RWPE1 (cell line): ENCODE results near the gene CNN3.

Experiments used
- CTCF ChIA-PET: fragments of 350-600 bp; sonication (Branson Sonifier 250); formaldehyde crosslinking; extraction: SDS; loops from one replicate; lab custom pipeline; 2021; lab: Yijun Ruan, JAX
- POLR2A ChIA-PET: fragments of 400-600 bp; formaldehyde crosslinking; extraction: SDS; loops from one replicate; lab custom pipeline; 2020; ENCODE audit warnings: antibody characterized with exemption; ENCODE audit not compliant: low non-redundant PET; lab: Yijun Ruan, JAX
- DNase-seq: peaks from one replicate; pipeline ENCODE4 v3.0.0; 2012; ENCODE audit warnings: low spot score
- H3K27ac ChIP-seq: fragments of 450-650 bp; 2 replicates; pipeline ENCODE4 v1.5.1; 2017
- CTCF ChIP-seq: fragments of 450-650 bp; conservative IDR thresholded peaks from 2 replicates; pipeline ENCODE4 v1.5.1; 2017; ENCODE audit warnings: low read depth, mild to moderate bottlenecking

The CNN3 gene

GRCh38 chr1:94908965-94909364 is 17.9 kb downstream of the CNN3 start:
- no peak for TF ChIP-seq CTCF
- H3K27ac ChIP-seq: no peak overlapping the region
- no peak for DNase-seq
- ChIA-PET CTCF (interaction anchor here (0.7 to 1.0 kb wide), 2 partner anchors 47 to 55 kb away, joined by 4 read pairs; no protein-coding TSS in a partner anchor), POLR2A (no interaction called here)

- no peak for DNase-seq
- POLR2A ChIA-PET: no interaction called here
- CTCF ChIA-PET: no interaction called here
- no peak overlapping the region for H3K27ac ChIP-seq
- no peak for TF ChIP-seq CTCF
These were observed 18.7 kb downstream of the CNN3 start for GRCh38 chr1:94908190-94908589.

- ChIA-PET POLR2A (no interaction called here), CTCF (no interaction called here)
- H3K27ac ChIP-seq: no peak overlapping the region
- no peak for TF ChIP-seq CTCF
- no peak for DNase-seq
These were observed 19.8 kb downstream of the CNN3 start for GRCh38 chr1:94907136-94907535.

- TF ChIP-seq CTCF: no peak
- no peak overlapping the region for H3K27ac ChIP-seq
- CTCF ChIA-PET: no interaction called here
- DNase-seq: no peak
- POLR2A ChIA-PET: no interaction called here
These were observed 20.5 kb downstream of the CNN3 start for GRCh38 chr1:94906382-94906781.

- TF ChIP-seq CTCF: no peak
- ChIA-PET CTCF (interaction anchor here (0.7 kb wide), 1 partner anchor 194 kb away, joined by 4 read pairs; no protein-coding TSS in a partner anchor), POLR2A (no interaction called here)
- no peak for DNase-seq
- H3K27ac ChIP-seq: no peak overlapping the region
These were observed 21.7 kb downstream of the CNN3 start for GRCh38 chr1:94905207-94905606.

GRCh38 chr1:94903280-94904009 is 23.5 kb downstream of the CNN3 start:
- ChIA-PET POLR2A (no interaction called here), CTCF (interaction anchor here (0.7 to 1.1 kb wide), 2 partner anchors 49 to 140 kb away, joined by 3 to 4 read pairs; no protein-coding TSS in a partner anchor)
- TF ChIP-seq CTCF: no peak
- H3K27ac ChIP-seq: no peak overlapping the region
- peak; percentile 9 for DNase-seq
